CD4-positive, alpha-beta T cell treated with Interleukin-15 for 4 hours (primary cell): Measurements from ENCODE around the gene HBZ.
A peak's percentile ranks its signal among the peaks of the same experiment; 100 is the strongest.
"Not testable (repeated sequence)": the region's sequence is repeated elsewhere in the genome, so short reads cannot be mapped to it uniquely, and the experiment has no call there.

Experiments
- DNase-seq: peaks from one replicate; pipeline ENCODE4 v3.0.0-alpha.2; 2020; ENCODE audit warnings: low spot score

Gene HBZ

GRCh38 chr16:179211-180092 is 27.0 kb downstream of the HBZ start:
- no peak for DNase-seq

DNA sequence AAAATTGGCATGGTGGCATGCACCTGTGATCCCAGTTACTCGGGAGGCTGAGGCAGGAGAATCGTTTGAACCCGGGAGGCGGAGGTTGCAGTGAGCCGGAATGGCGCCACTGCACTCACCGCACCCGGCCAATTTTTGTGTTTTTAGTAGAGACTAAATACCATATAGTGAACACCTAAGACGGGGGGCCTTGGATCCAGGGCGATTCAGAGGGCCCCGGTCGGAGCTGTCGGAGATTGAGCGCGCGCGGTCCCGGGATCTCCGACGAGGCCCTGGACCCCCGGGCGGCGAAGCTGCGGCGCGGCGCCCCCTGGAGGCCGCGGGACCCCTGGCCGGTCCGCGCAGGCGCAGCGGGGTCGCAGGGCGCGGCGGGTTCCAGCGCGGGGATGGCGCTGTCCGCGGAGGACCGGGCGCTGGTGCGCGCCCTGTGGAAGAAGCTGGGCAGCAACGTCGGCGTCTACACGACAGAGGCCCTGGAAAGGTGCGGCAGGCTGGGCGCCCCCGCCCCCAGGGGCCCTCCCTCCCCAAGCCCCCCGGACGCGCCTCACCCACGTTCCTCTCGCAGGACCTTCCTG is 27.7 kb downstream of the HBZ start, which contains the start of gene HBQ1:
HBQ1 (plus strand) TSS at position 359 of the 575 bp plus-strand sequence; CDS start at position 387, 28 bp downstream.
- no peak for DNase-seq

- DNase-seq, result peak; percentile 84
Observed at GRCh38 chr16:180681-181564, 28.5 kb downstream of the HBZ start.

DNA sequence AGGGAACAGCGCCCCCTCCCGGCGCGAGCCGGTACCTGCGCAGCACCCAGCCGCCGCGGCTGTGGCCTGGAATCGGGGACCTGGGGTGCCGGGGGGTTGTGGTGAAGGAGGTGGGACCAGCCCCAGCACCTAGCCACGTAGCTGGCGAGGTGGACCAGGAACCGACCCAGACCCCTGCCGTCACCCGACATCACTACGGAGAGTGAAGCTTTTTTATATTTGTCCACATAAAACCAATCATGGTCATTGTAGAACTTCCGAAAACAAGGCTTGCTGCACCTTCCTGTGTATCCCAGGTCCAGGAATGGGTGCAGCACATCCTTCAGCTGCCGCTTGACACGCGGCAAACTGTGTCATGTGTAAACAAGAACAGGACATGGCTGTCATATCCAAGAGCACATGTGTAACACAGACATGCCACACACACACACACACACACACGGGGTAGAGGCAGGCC is 29.1 kb downstream of the HBZ start:
- no peak for DNase-seq

GRCh38 chr16:183005-183404 is 30.6 kb downstream of the HBZ start:
- DNase-seq, result no peak

- DNase-seq, result no peak
Observed at GRCh38 chr16:185213-185612, 32.8 kb downstream of the HBZ start.

DNA sequence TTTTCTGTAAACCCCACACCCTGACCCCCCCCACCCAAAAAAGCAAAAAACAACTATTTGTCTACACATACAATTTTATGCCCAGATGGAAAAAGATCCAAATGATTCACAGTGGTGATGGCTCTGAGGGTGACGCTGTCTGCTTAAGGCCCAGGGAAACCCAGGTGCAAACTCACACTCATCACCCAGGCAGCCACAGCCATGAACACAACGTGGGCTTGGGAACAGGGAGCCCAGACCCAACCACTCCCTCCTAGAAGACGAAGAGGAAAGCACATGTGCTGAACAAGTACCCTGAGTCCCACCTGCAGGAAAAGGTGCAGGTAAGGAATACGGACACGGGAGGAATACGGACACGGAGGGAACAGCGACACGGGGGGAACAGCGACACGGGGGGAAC is 33.2 kb downstream of the HBZ start:
- no peak for DNase-seq

DNA sequence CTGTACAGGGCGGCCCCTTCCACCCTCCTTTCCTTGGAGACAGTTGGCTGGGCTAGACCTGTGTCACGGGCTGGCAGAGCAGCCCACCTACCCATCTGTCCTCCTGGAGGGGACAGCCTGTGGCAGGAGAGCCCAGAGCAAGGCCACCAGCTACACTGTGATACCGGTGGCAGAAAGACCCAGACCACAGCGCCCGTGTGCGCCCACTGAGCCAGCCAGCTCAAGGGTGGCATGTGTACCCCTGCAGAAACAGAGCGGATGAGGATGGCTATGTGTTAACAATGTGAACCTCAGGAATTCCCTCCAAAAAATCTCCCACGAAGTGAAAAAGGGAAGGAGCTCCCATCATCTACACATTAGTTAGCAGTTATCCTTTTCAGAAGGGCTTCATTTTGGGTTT is 34.9 kb downstream of the HBZ start:
- no peak for DNase-seq

GRCh38 chr16:188674-189073 is 36.2 kb downstream of the HBZ start:
- no peak for DNase-seq

DNA sequence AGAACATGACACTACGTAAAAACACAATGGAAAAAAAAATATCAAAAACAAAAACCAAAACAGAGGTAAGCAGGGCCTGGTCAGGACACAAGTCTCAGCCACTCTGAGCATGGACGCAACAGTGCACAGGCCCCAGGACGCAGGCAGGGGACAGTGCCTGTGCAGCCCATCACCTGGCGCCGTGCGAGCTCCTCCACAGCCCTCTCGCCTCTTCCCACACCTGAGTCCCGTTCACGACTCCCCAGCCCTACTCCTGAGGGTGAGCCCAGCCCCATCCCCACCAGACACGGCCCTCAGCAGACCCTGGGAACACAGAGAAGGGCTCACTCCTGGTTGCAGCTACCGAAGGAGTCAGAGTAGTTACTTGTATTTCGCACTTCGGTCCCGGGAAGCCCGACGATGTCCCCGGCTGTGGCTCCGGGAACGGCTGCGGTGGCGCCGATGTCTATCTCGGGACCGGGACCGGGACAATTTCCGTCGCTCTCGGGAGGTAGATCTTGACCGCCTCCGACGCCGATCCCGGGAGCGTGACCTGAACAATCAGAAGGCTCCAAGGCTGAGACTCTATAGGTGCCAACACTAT is 37.3 kb downstream of the HBZ start:
- DNase-seq, result no peak

DNA sequence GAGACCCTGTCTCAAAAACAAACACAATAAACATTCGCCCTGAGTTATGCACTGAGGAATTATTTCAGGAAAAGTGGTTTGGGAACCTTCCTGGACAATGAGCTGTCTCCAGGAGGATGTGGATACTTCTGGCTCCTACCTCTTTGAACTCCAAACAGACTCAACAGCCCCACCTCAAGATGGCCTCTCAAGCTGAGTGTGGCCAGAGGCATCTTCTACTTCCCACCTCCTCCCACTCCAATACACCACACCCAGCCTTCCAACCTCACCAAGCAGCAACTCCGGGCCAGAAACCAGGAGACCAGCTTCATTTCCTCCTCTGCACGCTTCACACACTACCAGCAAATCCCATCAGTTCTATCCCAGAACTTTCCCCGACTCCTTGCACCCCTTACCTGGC is 39.4 kb downstream of the HBZ start:
- DNase-seq, result no peak

- DNase-seq, result no peak
Observed at GRCh38 chr16:192686-193085, 40.2 kb downstream of the HBZ start.

- DNase-seq, result no peak
Observed at GRCh38 chr16:193441-193840, 41.0 kb downstream of the HBZ start.

- DNase-seq, result no peak
Observed at GRCh38 chr16:194516-194915, 42.1 kb downstream of the HBZ start.

GRCh38 chr16:200388-200787 is 47.9 kb downstream of the HBZ start:
- DNase-seq, result no peak

DNA sequence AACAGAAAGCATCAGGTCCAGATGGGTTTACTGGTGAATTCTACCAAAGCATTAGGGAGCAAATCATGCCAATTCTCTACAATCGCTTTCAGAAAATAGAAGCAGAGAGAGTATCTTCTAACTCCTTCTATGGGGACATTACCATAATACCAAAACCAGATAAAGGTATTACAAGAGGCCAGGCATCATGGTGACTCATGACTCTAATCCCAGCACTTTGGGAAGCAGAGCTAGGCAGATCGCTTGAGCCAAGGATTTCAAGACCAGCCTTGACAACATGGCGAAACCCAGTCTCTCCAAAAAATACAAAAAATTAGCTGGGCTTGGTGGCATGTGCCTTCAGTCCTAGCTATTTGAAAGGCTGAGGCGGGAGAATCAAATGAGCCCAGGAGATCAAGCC is 50.8 kb downstream of the HBZ start:
- DNase-seq, result no peak

DNA sequence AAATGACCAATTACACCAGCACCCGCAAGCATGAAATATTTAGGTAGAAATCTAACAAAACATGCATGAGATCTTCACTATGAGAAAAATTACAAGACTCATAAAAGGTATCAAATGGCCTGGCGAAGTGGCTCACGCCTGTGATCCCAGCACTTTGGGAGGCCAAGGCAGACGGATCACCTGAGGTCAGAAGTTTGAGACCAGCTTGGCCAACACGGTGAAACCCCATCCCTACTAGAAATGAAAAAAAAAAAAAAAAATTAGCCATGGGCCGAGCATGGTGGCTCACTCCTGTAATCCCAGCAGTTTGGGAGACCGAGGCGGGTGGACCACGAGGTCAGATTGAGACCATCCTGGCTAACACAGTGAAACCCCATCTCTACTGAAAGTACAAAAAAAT is 51.6 kb downstream of the HBZ start:
- DNase-seq, result not testable (repeated sequence)
